GM12875 (cell line): ENCODE data around the gene ADCY9.
"Not testable (repeated sequence)": the region's sequence is repeated elsewhere in the genome, so short reads cannot be mapped to it uniquely, and the experiment has no call there.

Source experiments
- H3K4me3 ChIP-seq: one replicate; pipeline ENCODE4 v1.5.1; 2011; ENCODE audit warnings: low read depth, low read length, control low read depth
- TF ChIP-seq, protein P1 (sequence below): IDR thresholded peaks from 2 replicates; pipeline ENCODE4 v1.5.1; 2011; ENCODE audit warnings: low read depth, mild to moderate bottlenecking, control low read depth, inconsistent platforms, low read length, moderate library complexity, borderline replicate concordance; ENCODE audit not compliant: insufficient read depth

ADCY9 gene

DNA sequence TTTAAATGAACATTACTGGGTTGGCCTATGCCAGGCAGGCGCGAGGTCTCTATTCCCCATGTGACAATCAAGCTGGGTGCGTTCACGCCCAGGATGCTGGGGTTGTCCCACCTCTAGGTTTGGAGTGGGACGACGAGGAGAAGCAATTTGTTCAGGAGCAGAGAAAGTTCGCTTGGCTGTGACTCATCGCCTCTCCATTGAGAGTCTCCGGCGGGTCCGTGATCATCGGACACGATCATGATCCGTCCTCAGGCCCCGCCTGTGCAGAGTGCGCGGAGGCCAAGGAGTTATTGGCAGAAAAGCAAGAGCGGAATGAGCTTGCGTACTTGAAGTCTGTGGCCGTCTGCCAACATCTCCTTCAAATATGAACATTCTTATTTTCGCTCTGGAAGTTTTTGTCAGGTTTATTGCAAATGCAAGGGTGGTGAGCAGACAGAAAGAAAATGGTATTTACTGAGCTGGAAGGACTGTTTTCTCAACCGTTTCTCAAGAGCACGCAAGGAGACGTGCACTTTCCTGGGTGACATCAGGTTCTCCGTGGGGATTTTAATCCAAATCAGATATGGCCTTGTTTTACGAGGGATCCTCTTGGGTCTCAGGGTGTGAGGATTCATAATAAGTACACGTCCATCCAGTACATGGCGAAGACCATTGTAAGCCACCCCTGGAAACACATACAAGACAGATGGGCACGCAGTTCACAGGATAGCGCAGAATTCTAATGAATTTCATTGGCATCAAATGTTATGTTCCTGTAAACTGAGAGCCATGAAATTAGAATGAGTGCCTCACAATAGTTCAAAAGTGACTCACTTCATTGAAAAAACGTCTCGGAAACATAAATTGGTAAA, 165.7 kb downstream of the ADCY9 start:
- H3K4me3 ChIP-seq, result no peak overlapping the region
- TF ChIP-seq, protein P1, sequence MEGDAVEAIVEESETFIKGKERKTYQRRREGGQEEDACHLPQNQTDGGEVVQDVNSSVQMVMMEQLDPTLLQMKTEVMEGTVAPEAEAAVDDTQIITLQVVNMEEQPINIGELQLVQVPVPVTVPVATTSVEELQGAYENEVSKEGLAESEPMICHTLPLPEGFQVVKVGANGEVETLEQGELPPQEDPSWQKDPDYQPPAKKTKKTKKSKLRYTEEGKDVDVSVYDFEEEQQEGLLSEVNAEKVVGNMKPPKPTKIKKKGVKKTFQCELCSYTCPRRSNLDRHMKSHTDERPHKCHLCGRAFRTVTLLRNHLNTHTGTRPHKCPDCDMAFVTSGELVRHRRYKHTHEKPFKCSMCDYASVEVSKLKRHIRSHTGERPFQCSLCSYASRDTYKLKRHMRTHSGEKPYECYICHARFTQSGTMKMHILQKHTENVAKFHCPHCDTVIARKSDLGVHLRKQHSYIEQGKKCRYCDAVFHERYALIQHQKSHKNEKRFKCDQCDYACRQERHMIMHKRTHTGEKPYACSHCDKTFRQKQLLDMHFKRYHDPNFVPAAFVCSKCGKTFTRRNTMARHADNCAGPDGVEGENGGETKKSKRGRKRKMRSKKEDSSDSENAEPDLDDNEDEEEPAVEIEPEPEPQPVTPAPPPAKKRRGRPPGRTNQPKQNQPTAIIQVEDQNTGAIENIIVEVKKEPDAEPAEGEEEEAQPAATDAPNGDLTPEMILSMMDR, result no peak

DNA sequence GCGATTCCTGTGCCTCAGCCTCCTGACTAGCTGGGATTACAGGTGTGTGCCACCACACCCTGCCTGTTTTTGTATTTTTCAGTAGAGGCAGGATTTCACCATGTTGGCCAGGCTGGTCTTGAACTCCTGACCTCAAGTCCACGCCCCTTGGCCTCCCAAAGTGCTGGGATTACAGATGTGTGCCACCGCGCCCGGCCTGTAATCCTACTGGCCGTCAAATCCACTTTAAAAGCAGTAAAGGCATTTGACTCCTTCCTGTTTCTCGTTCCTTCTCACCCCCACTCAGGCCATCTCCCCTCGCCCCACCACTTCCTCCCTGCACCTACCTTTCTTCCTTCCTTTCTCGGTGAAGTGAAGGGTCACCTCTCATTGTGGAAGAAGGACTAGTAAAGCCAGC, 166.3 kb downstream of the ADCY9 start:
- TF ChIP-seq, protein P1, result no peak
- no peak overlapping the region for H3K4me3 ChIP-seq

DNA sequence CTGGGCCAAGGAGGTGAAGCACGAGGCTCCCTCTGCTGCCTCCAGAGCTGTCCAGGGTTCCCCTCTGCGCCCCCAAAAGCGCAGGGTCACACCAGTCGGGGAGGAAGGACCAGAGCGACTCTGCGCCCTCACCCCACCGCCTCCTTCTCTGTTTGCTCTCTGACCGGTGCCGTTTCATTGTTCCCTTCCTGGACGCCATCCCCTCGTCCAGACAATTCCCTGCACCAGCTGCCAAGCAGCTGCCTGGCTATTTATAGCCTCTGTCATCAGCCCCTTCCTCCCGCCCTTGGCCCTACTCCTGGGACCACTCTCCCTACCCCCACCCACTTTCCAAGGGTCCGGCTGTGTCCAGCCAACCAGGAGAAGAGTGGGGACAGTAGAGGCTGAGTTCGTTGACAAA, 167.0 kb downstream of the ADCY9 start:
- TF ChIP-seq, protein P1, result no peak
- no peak overlapping the region for H3K4me3 ChIP-seq

DNA sequence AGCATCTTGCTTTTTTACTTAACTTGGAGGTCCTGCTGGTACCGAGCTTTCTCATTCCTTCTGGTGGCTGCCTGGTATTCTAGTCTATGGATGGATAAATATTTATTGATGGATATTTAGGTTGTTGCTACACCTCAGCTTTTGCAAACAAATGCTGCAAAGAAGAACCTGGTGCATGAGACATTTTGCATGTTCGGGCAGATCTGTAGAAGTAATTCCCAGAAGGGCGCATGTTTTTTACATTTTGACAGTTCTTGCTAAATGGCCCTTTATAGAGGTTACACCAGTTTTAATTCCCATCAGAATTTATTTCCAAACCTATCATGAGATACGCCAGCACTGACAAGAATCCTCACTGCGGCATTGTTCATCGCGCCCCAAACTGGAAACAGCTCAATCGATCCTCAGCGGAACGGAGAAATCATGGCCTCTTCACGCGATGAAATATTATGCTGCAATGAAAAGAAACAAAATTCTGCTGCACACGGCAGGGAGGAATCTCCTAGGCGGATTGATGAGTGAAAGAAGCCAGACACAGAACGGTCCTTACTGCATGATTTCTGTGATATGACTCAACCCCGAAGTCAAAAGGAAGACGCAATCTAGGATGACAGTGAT, 167.8 kb downstream of the ADCY9 start:
- no peak overlapping the region for H3K4me3 ChIP-seq
- TF ChIP-seq, protein P1, result no peak

DNA sequence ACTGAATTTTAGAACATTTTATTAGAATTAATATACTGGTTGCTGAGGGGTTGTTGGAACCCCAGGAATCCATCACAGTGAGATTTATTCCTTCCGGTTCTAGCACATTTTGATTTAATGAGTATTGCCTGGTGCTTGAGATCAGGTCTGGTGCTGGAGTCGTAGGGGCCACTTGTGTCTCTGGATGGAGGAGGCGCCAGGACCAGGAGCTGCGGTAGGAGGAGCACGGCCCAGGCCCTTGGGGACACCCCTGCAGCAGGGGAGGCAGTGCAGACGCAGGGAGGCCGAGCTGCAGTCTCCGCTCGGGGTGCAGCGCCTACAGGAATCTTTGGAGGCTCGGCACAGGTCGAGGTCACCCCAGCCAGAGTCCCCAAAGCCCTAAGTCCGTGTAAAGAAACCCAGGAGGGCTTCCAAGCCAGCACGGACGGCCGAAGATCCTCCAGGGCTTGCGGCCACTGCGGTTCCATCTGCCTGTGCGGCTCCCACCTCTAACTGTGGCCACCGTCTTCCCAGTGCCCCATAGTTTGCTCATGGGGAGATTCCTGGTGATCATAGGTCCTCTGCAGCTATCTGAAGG, 169.6 kb downstream of the ADCY9 start:
- TF ChIP-seq, protein P1, result no peak
- H3K4me3 ChIP-seq, result no peak overlapping the region

DNA sequence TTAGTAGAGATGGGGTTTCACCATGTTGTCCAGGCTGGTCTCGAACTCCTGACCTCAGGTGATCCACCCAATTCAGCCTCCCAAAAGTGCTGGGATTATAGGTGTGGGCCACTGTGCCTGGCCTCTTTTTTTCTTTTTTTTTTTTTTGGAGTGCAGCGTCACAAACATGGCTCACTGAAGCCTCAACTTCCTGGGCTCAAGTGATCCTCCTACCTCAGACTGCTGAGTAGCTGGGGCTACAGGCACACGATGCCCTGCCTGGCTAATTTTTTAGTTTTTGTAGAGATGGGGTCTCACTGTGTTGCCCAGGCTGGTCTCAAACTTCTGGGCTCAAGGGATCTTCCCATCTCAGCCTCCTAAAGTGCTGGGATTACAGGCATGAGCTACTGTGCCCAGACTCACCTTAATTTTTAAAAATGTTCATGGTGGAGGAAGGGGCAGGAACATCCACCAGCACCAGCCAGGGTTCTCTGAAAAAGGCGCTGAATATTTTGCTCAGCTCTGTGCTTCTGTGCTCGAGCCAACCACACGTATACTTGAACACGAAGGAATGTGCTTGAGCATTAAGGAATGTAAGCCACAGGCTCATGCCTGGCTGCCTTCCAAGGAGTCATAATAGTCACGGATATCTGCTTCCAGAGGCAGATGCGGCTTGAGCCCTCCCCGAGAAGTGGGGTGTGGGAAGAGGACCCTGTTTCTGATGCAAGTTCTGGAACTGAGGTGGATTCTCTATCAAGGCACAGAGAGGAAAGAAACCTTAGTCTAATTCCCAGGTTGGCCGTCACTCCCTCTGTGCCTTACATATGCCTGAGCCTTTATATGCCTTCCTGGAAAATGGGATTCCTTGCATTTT, 170.3 kb downstream of the ADCY9 start:
- no peak overlapping the region for H3K4me3 ChIP-seq
- TF ChIP-seq, protein P1, result no peak

DNA sequence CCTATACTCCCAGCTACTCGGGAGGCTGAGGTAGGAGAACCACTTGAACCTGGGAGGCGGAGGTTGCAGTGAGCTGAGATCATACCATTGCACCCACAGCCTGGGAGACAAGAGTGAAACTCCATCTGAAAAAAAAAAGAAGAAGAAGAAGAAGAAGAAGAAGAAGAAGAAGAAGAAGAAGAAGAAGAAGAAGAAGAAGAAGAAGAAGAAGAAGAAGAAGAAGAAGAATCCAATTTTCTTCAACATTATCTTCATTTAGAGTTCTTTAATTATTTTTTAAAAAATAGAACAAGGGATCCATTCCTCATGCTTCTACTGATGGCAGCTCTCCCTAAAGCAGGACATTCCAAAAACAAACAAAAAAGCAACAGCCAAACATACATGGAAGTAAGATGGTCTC, 171.8 kb downstream of the ADCY9 start:
- not testable (repeated sequence) for H3K4me3 ChIP-seq

DNA sequence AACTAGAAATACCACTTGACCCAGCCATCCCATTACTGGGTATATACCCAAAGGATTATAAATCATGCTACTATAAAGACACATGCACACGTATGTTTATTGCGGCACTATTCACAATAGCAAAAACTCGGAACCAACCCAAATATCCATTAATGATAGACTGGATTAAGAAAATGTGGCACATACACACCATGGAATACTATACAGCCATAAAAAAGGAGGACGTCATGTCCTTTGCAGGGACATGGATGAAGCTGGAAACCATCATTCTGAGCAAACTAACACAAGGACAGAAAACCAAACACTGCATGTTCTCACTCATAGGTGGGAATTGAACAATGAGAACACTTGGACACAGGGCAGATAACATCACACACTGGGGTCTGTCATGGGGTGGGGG, 174.1 kb downstream of the ADCY9 start:
- not testable (repeated sequence) for H3K4me3 ChIP-seq
